ENCODE data around the gene SGMS1.

GRCh38 chr10:50387007-50387731, 236.6 kb downstream of the SGMS1 start:
- TF ChIP-seq POLR2A (IDR thresholded peaks at IDR 0.05; ENCODE audit: low read depth, low read length): no peak
- TF ChIP-seq POLR2AphosphoS5 (IDR thresholded peaks at IDR 0.05; ENCODE audit: low read depth, low read length): no peak
- TF ChIP-seq TAF1 (IDR thresholded peaks at IDR 0.05; ENCODE audit: borderline replicate concordance, low read depth, low read length): no peak
